ENCODE data around the gene TMEM119. TPM values are rescaled to one million over a fixed set of nuclear protein-coding genes. Genes with fewer than 3 reads are reported as not detected.
A peak's percentile ranks its signal among the peaks of the same experiment; 100 is the strongest.
"Not testable (repeated sequence)": the region's sequence is repeated elsewhere in the genome, so short reads cannot be mapped to it uniquely, and the experiment has no call there.

Gene TMEM119
- total RNA-seq, 2 donors from 2014 or later = 3.6 to 8.0 TPM

- intact Hi-C loops (cut with DNase I, micrococcal nuclease) = no loop called here
- ATAC-seq (no peak), DNase-seq (no peak)
These were observed 21.1 kb downstream of the TMEM119 start for GRCh38 chr12:108576660-108577234.

GRCh38 chr12:108575199-108575912 lies 22.5 kb downstream of the TMEM119 start:
- intact Hi-C loops (cut with DNase I, micrococcal nuclease) = no loop called here
- DNase-seq (no peak), ATAC-seq (no peak)

GRCh38 chr12:108574276-108574675 lies 23.6 kb downstream of the TMEM119 start:
- DNase-seq; ATAC-seq; intact Hi-C loops (cut with DNase I, micrococcal nuclease): not testable (repeated sequence)

GRCh38 chr12:108573317-108573716 lies 24.6 kb downstream of the TMEM119 start:
- intact Hi-C loops (cut with DNase I, micrococcal nuclease) = no loop called here
- DNase-seq = no peak

GRCh38 chr12:108572166-108572790 lies 25.6 kb downstream of the TMEM119 start:
- ATAC-seq (peak; percentile 86), DNase-seq (no peak)
- intact Hi-C loops (cut with DNase I, micrococcal nuclease) = no loop called here

More at GRCh38 chr12:108573317-108573716, 24.6 kb downstream of the TMEM119 start:
- ATAC-seq = peak; percentile 73

DNA sequence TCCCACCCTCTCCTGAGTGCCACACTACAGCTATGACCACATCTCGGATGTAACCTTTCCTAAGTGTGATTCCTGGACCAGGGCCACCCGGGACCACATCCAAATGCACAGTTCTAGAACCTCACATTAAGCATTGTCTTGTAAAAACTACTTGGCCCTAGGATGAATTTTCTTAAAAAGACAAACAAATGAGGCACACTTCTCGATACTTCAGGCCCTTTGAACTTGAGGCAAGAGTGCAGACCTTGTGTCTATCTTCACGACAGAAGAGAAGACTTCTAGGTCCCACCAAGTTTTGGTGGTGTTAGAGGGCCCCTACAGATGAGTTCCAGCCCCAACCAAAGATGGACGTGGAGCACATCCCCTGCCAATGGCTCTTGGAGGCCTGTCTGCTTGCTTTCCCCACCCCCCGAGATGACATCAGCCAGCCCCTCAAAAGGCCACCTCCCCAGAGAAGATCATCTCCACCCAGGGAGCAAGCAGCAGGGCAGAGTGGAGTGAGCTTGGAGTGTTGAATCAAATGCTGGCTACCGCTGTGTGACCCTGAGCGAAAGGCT lies 26.2 kb downstream of the TMEM119 start:
- DNase-seq = no peak
- intact Hi-C loops (cut with DNase I, micrococcal nuclease) = no loop called here
- no peak for ATAC-seq

- DNase-seq = no peak
- intact Hi-C loops (cut with DNase I, micrococcal nuclease) = no loop called here
These were observed 26.9 kb downstream of the TMEM119 start for GRCh38 chr12:108570743-108571608.

DNA sequence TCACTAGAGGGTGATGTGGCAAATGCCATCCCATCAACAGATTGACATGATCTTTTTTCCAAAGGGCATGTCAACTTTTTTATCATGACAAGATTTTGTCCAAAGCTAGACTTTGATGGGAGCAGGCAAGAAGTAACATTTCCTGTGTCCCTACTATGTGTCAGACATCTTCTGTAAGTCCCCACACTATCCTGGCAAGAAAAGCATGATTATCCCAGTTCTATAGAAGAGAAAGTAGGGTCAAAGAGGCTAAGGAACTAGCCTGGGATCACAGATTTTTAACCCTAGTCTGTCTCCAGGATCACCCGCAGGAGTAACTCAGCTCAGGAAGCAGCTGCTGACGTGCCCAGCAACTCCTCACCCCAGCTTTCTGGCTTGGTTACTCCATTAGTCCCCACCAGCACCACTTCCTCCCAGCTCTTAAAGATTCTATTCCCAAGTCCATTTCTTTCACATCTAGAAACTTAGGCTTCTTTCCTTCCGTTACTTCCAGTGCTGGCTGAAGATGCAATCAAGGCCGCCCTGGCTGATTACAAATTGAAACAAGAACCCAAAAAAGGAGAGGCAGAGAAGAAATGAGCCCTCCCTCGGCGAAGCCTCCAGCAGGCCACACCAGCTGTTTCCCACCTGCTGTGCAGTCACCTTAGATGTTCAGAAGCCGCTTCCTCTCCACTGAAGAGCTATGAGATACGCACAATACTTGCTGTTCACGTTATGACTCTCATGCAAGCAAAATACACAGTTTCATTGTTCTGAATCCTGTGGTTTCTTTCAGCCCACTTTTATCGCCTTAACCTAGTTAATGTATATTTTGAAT lies 29.3 kb downstream of the TMEM119 start:
- ATAC-seq = no peak
- DNase-seq = no peak
- intact Hi-C loops (cut with DNase I, micrococcal nuclease) = loop anchor here in 1 of 2 donors (5.0 to 10.0 kb wide), 4 partner anchors 49 to 526 kb away; partner anchors contain the start of genes ALKBH2, SSH1 and UNG

More at GRCh38 chr12:108570743-108571608, 26.9 kb downstream of the TMEM119 start:
- no peak for ATAC-seq

GRCh38 chr12:108567406-108568337 lies 30.2 kb downstream of the TMEM119 start:
- intact Hi-C loops (cut with DNase I, micrococcal nuclease) = loop anchor here (2.0 to 10.0 kb wide), 5 partner anchors 50 to 527 kb away; partner anchors contain the start of genes ALKBH2 (in 1 of the 2), SSH1 (in 1 of the 2) and UNG (in 1 of the 2)
- ATAC-seq (no peak), DNase-seq (no peak)

GRCh38 chr12:108566452-108566851 lies 31.4 kb downstream of the TMEM119 start:
- ATAC-seq (no peak), DNase-seq (no peak)
- intact Hi-C loops (cut with DNase I, micrococcal nuclease) = loop anchor here (2.0 to 10.0 kb wide), 5 partner anchors 51 to 528 kb away; partner anchors contain the start of genes ALKBH2 (in 1 of the 2), SSH1 (in 1 of the 2) and UNG (in 1 of the 2)

DNA sequence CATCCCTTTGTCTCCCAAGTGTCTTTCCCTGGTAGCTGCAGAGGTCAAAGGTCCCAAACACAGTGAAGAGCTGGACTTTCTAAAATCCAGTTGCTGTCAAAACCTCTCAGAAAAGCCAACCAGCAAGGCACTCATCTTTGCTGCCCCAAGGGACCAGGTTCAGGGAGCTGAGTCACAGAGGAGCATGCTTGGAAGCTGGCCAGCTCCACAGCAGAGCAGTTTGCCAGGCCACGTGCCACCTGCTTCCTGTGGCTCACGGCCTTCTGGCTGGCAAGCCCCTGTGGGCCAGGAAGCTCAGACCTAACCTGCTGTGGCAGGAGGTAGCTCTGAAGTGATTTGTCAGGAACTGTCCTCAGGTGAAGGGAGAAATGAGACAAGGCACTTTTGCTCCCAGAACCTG lies 31.9 kb downstream of the TMEM119 start:
- DNase-seq (peak; percentile 74 to 82), ATAC-seq (no peak)
- intact Hi-C loops (cut with DNase I, micrococcal nuclease) = loop anchor here (2.0 to 10.0 kb wide), 5 partner anchors 51 to 529 kb away; partner anchors contain the start of genes ALKBH2 (in 1 of the 2), SSH1 (in 1 of the 2) and UNG (in 1 of the 2)

DNA sequence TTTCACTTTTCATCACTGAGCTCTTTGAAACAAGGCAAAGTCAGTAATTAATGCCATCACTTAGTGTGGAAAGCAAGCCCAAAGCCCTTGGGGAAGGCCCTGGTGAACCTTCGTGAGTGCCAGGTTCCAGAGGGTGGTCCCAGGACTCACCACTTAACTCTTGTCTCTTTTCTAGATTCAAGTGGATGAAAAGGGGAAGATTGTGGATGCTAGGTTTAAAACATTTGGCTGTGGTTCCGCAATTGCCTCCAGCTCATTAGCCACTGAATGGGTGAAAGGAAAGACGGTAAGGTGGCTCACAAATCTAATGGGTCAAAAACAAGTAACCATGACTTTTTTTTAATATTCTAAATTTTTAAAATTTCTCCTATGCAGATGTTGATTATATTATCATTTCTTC lies 32.7 kb downstream of the TMEM119 start:
- intact Hi-C loops (cut with DNase I, micrococcal nuclease) = loop anchor here in 1 of 2 donors (5.0 to 10.0 kb wide), 4 partner anchors 52 to 530 kb away; partner anchors contain the start of genes ALKBH2, SSH1 and UNG
- ATAC-seq (no peak), DNase-seq (no peak)

GRCh38 chr12:108564724-108565123 lies 33.2 kb downstream of the TMEM119 start:
- no peak for DNase-seq
- ATAC-seq = no peak
- intact Hi-C loops (cut with DNase I, micrococcal nuclease) = loop anchor here in 1 of 2 donors (5.0 to 10.0 kb wide), 4 partner anchors 53 to 530 kb away; partner anchors contain the start of genes ALKBH2, SSH1 and UNG

GRCh38 chr12:108563804-108564151 lies 34.1 kb downstream of the TMEM119 start:
- ATAC-seq (no peak), DNase-seq (no peak)
- intact Hi-C loops (cut with DNase I, micrococcal nuclease) = loop anchor here in 1 of 2 donors (10.0 kb wide), 3 partner anchors 241 to 531 kb away; partner anchors contain the start of genes ALKBH2, SSH1 and UNG

- ATAC-seq (peak; percentile 56), DNase-seq (peak; percentile 92 to 94)
- intact Hi-C loops (cut with DNase I, micrococcal nuclease) = loop anchor here in 1 of 2 donors (10.0 kb wide), 3 partner anchors 242 to 532 kb away; partner anchors contain the start of genes ALKBH2, SSH1 and UNG
These were observed 34.6 kb downstream of the TMEM119 start for GRCh38 chr12:108563136-108563803.

Data from left colon (tissue), 2 donors.